Breast epithelium (tissue), 3 donors: ENCODE measurements around the gene DLX2.

Experiments used
- CTCF ChIP-seq, 3 donors: fragments of 450-650 bp; IDR thresholded peaks; one replicate each; pipeline ENCODE4 v1.5.1; 2016 to 2017; ENCODE audit warnings: antibody characterized with exemption in 3 of 3, mild to moderate bottlenecking in 3 of 3, moderate library complexity in 3 of 3
- POLR2A ChIP-seq: fragments of 450-650 bp; IDR thresholded peaks from one replicate; pipeline ENCODE4 v1.6.1; 2016; ENCODE audit warnings: antibody characterized with exemption, mild to moderate bottlenecking, moderate library complexity
- POLR2AphosphoS5 ChIP-seq, 3 donors: sonication (generic); formaldehyde crosslinking; IDR thresholded peaks; one replicate each; pipeline ENCODE4 v1.6.1; 2017; ENCODE audit warnings: antibody characterized with exemption in 3 of 3

- no peak for TF ChIP-seq CTCF (IDR thresholded peaks at IDR 0.05)
- TF ChIP-seq POLR2A, result no peak
- no peak for TF ChIP-seq POLR2AphosphoS5 (IDR thresholded peaks at IDR 0.05)
These were observed 794 bp downstream of the DLX2 start for GRCh38 chr2:172101821-172102390.
